Endothelial cell (in vitro differentiated cells): ENCODE measurements around the gene SMYD5. TPM values are rescaled to one million over a fixed set of nuclear protein-coding genes. Genes with fewer than 3 reads are reported as not detected.

Source experiments
- DNase-seq: peaks from one replicate; pipeline ENCODE4 v3.0.0; 2021; ENCODE audit warnings: low spot score
- H3K27ac Mint-ChIP-seq: one replicate; pipeline ENCODE4 v1.8.0; 2021; ENCODE audit warnings: mixed read lengths, inconsistent platforms; ENCODE audit not compliant: unreplicated experiment
- H3K27me3 Mint-ChIP-seq: one replicate; pipeline ENCODE4 v1.8.0; 2021; ENCODE audit warnings: mild to moderate bottlenecking, moderate library complexity, mixed read lengths, inconsistent platforms; ENCODE audit not compliant: unreplicated experiment
- H3K36me3 Mint-ChIP-seq: one replicate; pipeline ENCODE4 v1.8.0; 2021; ENCODE audit warnings: mild to moderate bottlenecking, low read depth, mixed read lengths, inconsistent platforms; ENCODE audit not compliant: unreplicated experiment
- H3K4me1 Mint-ChIP-seq: one replicate; pipeline ENCODE4 v1.8.0; 2021; ENCODE audit warnings: mild to moderate bottlenecking, mixed read lengths, inconsistent platforms; ENCODE audit not compliant: unreplicated experiment
- H3K4me3 Mint-ChIP-seq: one replicate; pipeline ENCODE4 v1.8.0; 2021; ENCODE audit warnings: mild to moderate bottlenecking, mixed read lengths, inconsistent platforms; ENCODE audit not compliant: unreplicated experiment
- H3K9me3 Mint-ChIP-seq: one replicate; pipeline ENCODE4 v1.8.0; 2021; ENCODE audit warnings: mixed read lengths, inconsistent platforms; ENCODE audit not compliant: unreplicated experiment
- total RNA-seq: library from RNA; stranded (reverse); fragmentation: NEBNext Ultra II Directional; extraction: Animal tissue kit (Norgen Biotek cat#: 25700); gene quantifications from one replicate; pipeline ENCODE4 v1.2.1, GENCODE V29; 2021; ENCODE audit not compliant: unreplicated experiment
- TF ChIP-seq, protein P1 (sequence below): fragments of 200-600 bp; sonication (generic); IDR thresholded peaks from one replicate; pipeline ENCODE4 v1.5.0; 2021; ENCODE audit warnings: antibody characterized with exemption; ENCODE audit not compliant: unreplicated experiment

The SMYD5 gene
- total RNA-seq, 1 donor from 2014 or later = 17.0 TPM

DNA sequence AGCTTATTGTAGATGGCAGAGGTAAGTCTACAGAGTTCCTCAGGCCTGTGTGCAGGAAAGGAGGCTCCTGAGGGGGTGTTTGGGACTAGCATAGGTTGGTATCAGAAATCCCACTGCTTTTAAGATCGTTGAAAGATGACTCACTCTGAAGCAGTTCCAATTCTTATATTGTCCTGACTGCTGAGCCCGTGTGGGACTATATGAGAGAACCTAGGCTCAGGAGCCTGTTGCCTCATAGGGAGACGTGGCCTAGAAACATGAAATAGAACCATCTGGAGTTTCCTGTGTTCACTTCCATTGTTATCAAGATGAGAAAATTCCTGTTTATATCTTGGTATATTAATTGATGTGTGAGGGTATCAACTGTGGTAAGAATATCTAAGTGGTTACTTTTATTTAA lies 25.7 kb downstream of the SMYD5 start:
- Mint-ChIP-seq H3K27ac (no peak overlapping the region), H3K9me3 (no peaks in the 10 kb centered on the region), H3K4me3 (no peak overlapping the region), H3K27me3 (peaks cover under 1% of the 10 kb centered on the region), H3K36me3 (peaks cover 10% of the 10 kb centered on the region), H3K4me1 (peaks cover 19% of the 10 kb centered on the region)
- TF ChIP-seq, protein P1, sequence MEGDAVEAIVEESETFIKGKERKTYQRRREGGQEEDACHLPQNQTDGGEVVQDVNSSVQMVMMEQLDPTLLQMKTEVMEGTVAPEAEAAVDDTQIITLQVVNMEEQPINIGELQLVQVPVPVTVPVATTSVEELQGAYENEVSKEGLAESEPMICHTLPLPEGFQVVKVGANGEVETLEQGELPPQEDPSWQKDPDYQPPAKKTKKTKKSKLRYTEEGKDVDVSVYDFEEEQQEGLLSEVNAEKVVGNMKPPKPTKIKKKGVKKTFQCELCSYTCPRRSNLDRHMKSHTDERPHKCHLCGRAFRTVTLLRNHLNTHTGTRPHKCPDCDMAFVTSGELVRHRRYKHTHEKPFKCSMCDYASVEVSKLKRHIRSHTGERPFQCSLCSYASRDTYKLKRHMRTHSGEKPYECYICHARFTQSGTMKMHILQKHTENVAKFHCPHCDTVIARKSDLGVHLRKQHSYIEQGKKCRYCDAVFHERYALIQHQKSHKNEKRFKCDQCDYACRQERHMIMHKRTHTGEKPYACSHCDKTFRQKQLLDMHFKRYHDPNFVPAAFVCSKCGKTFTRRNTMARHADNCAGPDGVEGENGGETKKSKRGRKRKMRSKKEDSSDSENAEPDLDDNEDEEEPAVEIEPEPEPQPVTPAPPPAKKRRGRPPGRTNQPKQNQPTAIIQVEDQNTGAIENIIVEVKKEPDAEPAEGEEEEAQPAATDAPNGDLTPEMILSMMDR = no peak
- DNase-seq = no peak

DNA sequence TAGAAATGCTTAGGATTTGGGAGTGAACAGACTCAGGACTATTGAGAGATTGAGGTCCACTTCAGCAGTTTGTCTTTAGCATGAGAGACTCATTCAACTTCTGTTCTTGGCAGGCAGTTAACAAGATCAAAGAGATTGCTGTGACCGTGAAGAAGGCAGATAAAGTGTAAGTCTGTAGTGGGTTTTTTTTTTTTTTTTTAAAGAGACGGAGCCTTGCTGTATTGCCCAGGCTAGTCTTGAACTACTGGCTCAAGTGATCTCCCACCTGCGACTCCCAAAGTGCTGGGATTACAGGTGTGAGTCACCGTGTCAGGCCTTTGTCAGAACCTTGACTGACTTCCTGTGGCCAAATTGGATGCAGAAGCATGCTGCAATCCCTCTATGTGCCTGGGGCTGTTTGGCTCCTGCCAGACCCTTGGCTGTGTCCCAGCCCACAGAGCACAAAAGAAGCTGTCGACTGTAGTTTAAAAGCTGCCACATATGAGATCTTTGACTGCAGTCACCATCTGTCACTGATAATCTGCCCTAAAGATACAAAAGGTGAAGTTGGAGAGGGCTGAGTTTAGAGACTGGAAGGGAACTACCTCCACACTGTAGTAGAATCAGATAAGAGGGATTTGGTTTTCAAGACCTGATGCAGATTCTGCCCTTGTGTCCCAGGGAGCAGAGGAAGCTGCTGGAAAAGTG lies 30.0 kb downstream of the SMYD5 start:
- Mint-ChIP-seq H3K4me1 (no peaks in the 10 kb centered on the region), H3K27ac (no peak overlapping the region), H3K4me3 (no peak overlapping the region), H3K27me3 (no peaks in the 10 kb centered on the region), H3K9me3 (no peaks in the 10 kb centered on the region), H3K36me3 (peaks cover 37% of the 10 kb centered on the region)
- TF ChIP-seq, protein P1 = no peak
- no peak for DNase-seq

DNA sequence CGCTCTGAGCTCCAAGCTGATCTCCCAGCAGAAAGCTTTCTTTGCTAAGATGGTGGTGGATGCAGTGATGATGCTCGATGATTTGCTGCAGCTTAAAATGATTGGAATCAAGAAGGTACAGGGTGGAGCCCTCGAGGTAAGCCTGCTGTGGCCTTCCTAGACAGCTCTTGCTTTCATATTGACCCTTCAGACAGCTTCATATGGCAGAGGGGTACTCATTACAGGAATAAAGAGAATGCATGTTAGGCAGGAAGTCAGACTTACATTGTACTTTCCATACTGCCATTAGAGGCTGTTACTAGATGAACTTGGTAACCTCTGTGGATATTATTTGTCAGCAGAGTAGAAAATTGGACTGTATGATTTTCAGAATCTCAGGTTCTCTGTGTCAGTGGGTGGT lies 30.5 kb downstream of the SMYD5 start:
- no peak for DNase-seq
- no peaks in the 10 kb centered on the region for H3K9me3 Mint-ChIP-seq
- H3K4me3 Mint-ChIP-seq = no peak overlapping the region
- TF ChIP-seq, protein P1 = no peak
- H3K36me3 Mint-ChIP-seq = peaks cover 41% of the 10 kb centered on the region
- peaks cover under 1% of the 10 kb centered on the region for H3K27me3 Mint-ChIP-seq
- H3K4me1 Mint-ChIP-seq = no peaks in the 10 kb centered on the region
- H3K27ac Mint-ChIP-seq = no peak overlapping the region

DNA sequence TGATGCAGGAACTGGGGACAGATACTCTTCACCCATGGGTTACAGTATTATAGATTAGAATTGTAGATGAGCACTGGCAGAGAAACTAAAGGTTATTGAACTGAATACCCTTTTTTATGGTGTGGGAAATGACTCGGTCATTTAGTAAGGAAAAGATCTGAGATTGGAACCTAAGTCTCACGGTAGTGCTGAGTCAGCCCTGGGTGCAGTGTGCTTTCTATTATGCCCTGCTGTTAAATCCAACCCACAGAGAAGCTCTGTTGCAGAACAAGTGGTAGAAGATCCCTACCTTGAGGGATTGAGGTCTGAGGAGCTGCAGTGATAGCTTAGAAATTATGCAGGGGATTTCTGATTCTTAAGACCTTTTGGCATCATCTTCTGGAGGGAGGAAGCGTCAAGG lies 32.8 kb downstream of the SMYD5 start:
- no peak overlapping the region for H3K27ac Mint-ChIP-seq
- H3K4me3 Mint-ChIP-seq = peak overlapping the region; percentile 66
- H3K4me1 Mint-ChIP-seq = no peaks in the 10 kb centered on the region
- no peaks in the 10 kb centered on the region for H3K9me3 Mint-ChIP-seq
- H3K36me3 Mint-ChIP-seq = peaks cover 57% of the 10 kb centered on the region
- DNase-seq = no peak
- TF ChIP-seq, protein P1 = no peak
- H3K27me3 Mint-ChIP-seq = peaks cover 4% of the 10 kb centered on the region

DNA sequence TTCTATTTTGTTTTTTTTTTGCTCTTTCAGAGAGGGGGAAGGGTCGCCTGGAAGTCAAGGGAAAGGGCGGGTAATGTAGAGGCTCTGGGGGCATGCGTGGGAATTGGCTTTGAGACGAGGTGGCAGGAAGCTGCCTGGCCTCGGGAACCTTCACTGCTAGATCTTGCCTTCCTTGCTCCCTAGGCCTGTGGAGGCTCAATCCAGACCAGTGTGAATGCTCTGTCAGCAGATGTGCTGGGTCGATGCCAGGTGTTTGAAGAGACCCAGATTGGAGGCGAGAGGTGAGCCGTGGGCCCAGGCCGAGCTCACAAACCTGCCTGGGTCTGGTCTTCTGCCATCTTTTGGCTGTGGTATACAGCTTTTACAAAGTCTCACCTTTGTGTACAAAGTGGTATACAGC lies 35.6 kb downstream of the SMYD5 start:
- Mint-ChIP-seq H3K36me3 (peaks cover 59% of the 10 kb centered on the region), H3K4me1 (no peaks in the 10 kb centered on the region)

More for the DNA sequence above, 35.6 kb downstream of the SMYD5 start:
- H3K4me3 Mint-ChIP-seq = peak overlapping the region; percentile 58
- no peak overlapping the region for H3K27ac Mint-ChIP-seq
- H3K9me3 Mint-ChIP-seq = no peaks in the 10 kb centered on the region
- peaks cover 5% of the 10 kb centered on the region for H3K27me3 Mint-ChIP-seq
- no peak for DNase-seq
- TF ChIP-seq, protein P1 = no peak
